Skeletal muscle satellite cell (primary cell): Measurements from ENCODE around the gene ZFP62.
"Not testable (repeated sequence)": the region's sequence is repeated elsewhere in the genome, so short reads cannot be mapped to it uniquely, and the experiment has no call there.

Experiments
- H3K27me3 ChIP-seq: 2 replicates; pipeline ENCODE4 v1.7.0; 2013; ENCODE audit warnings: low read length; ENCODE audit not compliant: control insufficient read depth, insufficient read depth
- H3K36me3 ChIP-seq: 2 replicates; pipeline ENCODE4 v1.7.0; 2013; ENCODE audit warnings: mild to moderate bottlenecking, control low read depth, low read length; ENCODE audit not compliant: insufficient read depth
- H3K4me1 ChIP-seq: 2 replicates; pipeline ENCODE4 v1.7.0; 2013; ENCODE audit warnings: low read length; ENCODE audit not compliant: control insufficient read depth, insufficient read depth
- H3K4me2 ChIP-seq: 2 replicates; pipeline ENCODE4 v1.7.0; 2013; ENCODE audit warnings: mild to moderate bottlenecking, low read length
- H3K4me3 ChIP-seq: 2 replicates; pipeline ENCODE4 v1.7.0; 2013; ENCODE audit warnings: low read length
- H3K9ac ChIP-seq: 2 replicates; pipeline ENCODE4 v1.7.0; 2013; ENCODE audit warnings: mild to moderate bottlenecking, low read depth, low read length, moderate library complexity
- H3K9me3 ChIP-seq: replicated peaks from 2 replicates; pipeline ENCODE4 v1.7.0; 2013; ENCODE audit warnings: mild to moderate bottlenecking, control low read depth, low read length

Gene ZFP62

DNA sequence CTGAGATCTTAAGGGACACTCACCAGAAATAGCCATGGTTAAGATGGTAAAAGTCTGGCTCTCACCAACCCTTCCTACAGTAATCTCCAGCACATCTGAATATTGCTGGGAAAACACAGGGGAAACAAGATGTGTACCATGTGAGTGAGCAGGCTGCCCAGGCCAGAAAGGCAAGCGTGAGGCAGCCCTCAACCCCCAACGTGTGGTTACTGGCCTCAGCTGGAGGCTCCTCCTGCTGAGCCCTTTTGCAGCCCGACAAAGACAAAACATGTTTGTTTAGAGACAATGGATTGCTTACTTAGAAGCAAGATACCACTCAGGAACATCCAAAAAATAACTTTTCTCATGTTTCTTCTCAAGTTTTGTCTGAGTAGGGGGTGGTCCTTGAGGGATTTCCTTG lies 16.6 kb downstream of the ZFP62 start:
- H3K4me1 ChIP-seq, result no peaks in the 10 kb centered on the region
- H3K9me3 ChIP-seq, result no peaks in the 10 kb centered on the region
- no peaks in the 10 kb centered on the region for H3K27me3 ChIP-seq
- H3K4me3 ChIP-seq, result no peak overlapping the region
- H3K4me2 ChIP-seq, result no peak overlapping the region
- peaks cover 26% of the 10 kb centered on the region for H3K36me3 ChIP-seq
- H3K9ac ChIP-seq, result no peak overlapping the region

DNA sequence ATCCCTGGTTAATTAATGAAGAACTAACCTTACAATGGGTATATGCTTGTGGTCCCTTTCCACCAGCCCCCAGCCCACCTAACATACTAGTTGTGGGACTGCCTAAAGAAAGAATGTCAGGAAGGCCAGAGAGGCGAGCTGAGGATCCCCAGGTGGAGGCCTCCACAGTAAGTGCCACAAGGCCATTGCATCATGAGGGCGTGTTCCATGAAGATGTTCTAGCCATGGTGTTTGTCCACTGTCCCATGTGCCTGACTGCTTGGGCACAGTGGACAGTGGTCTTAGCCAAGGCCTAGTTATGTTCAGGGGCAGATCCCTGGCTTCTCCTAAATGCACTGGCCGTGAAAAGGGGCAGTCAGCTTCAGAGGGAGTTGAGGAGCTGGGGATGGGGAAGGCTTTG lies 21.1 kb downstream of the ZFP62 start:
- Histone ChIP-seq H3K9ac (no peak overlapping the region), H3K9me3 (no peaks in the 10 kb centered on the region), H3K27me3 (no peaks in the 10 kb centered on the region), H3K4me1 (no peaks in the 10 kb centered on the region), H3K4me2 (no peak overlapping the region), H3K36me3 (peaks cover 10% of the 10 kb centered on the region), H3K4me3 (no peak overlapping the region)

DNA sequence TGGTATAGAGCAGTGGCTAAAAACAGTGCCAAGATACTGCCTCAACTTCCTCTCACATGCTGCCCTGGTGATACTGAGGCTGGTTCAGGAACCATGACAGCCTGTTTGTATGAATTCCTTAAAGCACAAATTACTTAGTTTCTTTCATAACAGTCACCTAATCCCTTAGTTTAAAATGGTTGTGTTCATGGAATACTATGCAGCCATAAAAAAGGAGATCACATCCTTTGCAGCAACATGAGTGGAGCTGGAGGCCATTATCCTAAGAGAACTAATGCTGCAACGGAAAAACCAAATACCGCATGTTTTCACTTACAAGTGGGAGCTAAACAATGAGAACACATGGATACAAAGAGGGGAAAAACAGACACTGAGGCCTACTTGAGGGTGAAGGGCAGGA lies 21.8 kb downstream of the ZFP62 start:
- no peaks in the 10 kb centered on the region for H3K9me3 ChIP-seq
- no peaks in the 10 kb centered on the region for H3K4me1 ChIP-seq
- H3K9ac ChIP-seq, result no peak overlapping the region
- H3K4me3 ChIP-seq, result no peak overlapping the region
- H3K4me2 ChIP-seq, result no peak overlapping the region
- H3K27me3 ChIP-seq, result no peaks in the 10 kb centered on the region
- peaks cover 14% of the 10 kb centered on the region for H3K36me3 ChIP-seq

- Histone ChIP-seq H3K4me1 (no peaks in the 10 kb centered on the region), H3K9me3 (no peaks in the 10 kb centered on the region), H3K4me2 (no peak overlapping the region), H3K9ac (no peak overlapping the region), H3K36me3 (peaks cover 14% of the 10 kb centered on the region), H3K4me3 (no peak overlapping the region), H3K27me3 (no peaks in the 10 kb centered on the region)
These were observed 23.6 kb downstream of the ZFP62 start for GRCh38 chr5:180837478-180837877.

GRCh38 chr5:180832638-180833068 lies 28.4 kb downstream of the ZFP62 start:
- H3K9me3 ChIP-seq, result no peaks in the 10 kb centered on the region
- H3K9ac ChIP-seq, result peak overlapping the region; percentile 14
- peaks cover 12% of the 10 kb centered on the region for H3K4me1 ChIP-seq
- peak overlapping the region; percentile 100 for H3K4me2 ChIP-seq
- peaks cover 19% of the 10 kb centered on the region for H3K36me3 ChIP-seq
- H3K4me3 ChIP-seq, result peak overlapping the region; percentile 100
- no peaks in the 10 kb centered on the region for H3K27me3 ChIP-seq

GRCh38 chr5:180831139-180832093 lies 29.7 kb downstream of the ZFP62 start:
- Histone ChIP-seq H3K4me3 (peak overlapping the region; percentile 100), H3K9ac (peak overlapping the region; percentile 99), H3K36me3 (peaks cover 13% of the 10 kb centered on the region), H3K4me2 (peak overlapping the region; percentile 100), H3K27me3 (no peaks in the 10 kb centered on the region), H3K9me3 (no peaks in the 10 kb centered on the region), H3K4me1 (peaks cover 12% of the 10 kb centered on the region)

DNA sequence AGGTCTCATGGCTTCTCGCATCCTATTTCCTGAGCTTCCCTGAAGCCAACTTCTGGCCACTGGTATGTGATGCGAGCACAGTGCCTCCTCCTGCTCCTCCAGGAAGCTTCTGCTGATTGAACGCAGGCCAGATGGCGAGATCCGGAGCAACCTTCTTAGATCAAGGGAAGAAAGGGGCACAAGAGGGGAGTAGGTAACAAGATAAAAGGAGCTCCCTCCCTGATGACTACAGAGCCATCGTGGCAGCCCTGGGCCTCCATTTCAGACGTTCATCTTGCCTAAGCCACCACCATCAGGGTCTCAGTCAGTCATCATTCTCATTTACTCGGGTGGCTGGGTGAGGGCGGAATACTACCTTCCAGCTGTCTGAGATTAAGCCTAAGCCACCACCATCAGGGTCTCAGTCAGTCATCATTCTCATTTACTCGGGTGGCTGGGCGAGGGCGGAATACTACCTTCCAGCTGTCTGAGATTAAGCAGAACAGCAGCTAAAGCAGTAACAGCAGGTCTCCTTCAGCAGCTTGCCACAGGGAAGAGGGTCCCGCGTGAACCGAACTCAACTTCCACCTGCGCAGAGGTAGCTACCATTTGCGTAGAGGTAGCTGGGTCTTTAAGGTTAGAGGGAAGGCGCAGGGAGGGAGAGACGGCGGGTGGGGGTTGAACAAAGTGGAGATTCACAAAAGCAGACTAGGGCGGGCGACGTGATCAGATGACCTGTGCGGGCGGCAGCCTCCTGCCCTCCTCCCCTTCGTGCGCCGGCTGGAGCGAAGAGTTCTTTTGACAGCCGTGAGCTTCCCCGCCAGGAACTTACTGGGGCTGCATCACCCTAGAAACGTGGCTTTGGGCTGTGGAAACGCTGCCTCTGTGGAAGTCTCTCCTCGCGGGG lies 30.6 kb downstream of the ZFP62 start:
- peaks cover 13% of the 10 kb centered on the region for H3K36me3 ChIP-seq
- peaks cover 22% of the 10 kb centered on the region for H3K4me1 ChIP-seq
- peak overlapping the region; percentile 100 for H3K4me2 ChIP-seq
- H3K9me3 ChIP-seq, result no peaks in the 10 kb centered on the region
- peak overlapping the region; percentile 100 for H3K4me3 ChIP-seq
- peak overlapping the region; percentile 99 for H3K9ac ChIP-seq
- H3K27me3 ChIP-seq, result no peaks in the 10 kb centered on the region

GRCh38 chr5:180829726-180830125 lies 31.4 kb downstream of the ZFP62 start:
- H3K9me3 ChIP-seq, result no peaks in the 10 kb centered on the region
- H3K4me3 ChIP-seq, result peak overlapping the region; percentile 100
- H3K4me2 ChIP-seq, result peak overlapping the region; percentile 100
- H3K4me1 ChIP-seq, result peaks cover 29% of the 10 kb centered on the region
- no peak overlapping the region for H3K9ac ChIP-seq
- peaks cover 7% of the 10 kb centered on the region for H3K36me3 ChIP-seq
- H3K27me3 ChIP-seq, result no peaks in the 10 kb centered on the region

DNA sequence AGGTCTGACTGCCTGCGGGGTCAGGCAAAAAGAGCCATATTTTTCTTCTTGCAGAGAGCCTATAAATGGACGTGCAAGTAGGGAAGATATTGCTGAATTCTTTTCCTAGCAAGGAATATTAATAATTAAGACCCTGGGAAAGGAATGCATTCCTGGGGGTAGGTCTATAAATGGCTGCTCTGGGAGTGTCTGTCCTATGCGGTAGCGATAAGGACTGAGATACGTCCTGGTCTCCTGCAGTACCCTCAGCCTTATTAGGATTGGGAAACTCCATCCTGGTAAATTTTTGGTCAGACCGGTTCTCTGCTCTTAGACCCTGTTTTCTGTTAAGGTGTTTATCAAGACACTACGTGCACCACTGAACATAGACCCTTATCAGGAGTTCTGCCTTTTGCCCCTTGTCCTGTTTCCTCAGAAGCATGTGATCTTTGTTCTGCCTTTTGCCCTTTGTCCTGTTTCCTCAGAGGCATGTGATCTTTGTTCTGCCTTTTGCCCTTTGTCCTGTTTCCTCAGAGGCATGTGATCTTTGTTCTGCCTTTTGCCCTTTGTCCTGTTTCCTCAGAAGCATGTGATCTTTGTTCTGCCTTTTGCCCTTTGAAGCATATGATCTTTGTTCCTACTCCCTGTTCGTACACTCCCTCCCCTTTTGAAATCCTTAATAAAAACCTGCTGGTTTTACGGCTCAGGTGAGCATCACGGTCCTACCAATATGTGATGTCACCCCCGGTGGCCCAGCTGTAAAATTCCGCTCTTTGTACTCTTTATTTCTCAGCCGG lies 32.1 kb downstream of the ZFP62 start:
- not testable (repeated sequence) for H3K9me3 ChIP-seq, H3K36me3 ChIP-seq, H3K4me3 ChIP-seq, H3K4me2 ChIP-seq, H3K9ac ChIP-seq, H3K27me3 ChIP-seq
- H3K4me1 ChIP-seq, result peaks cover 32% of the 10 kb centered on the region

- not testable (repeated sequence) for H3K27me3 ChIP-seq, H3K4me3 ChIP-seq, H3K9ac ChIP-seq, H3K9me3 ChIP-seq, H3K36me3 ChIP-seq, H3K4me2 ChIP-seq
- H3K4me1 ChIP-seq, result peaks cover 32% of the 10 kb centered on the region
These were observed 33.7 kb downstream of the ZFP62 start for GRCh38 chr5:180827374-180827773.
